Neural progenitor cell (in vitro differentiated cells): ENCODE results near the gene SMIM36.

Experiments used
- CTCF ChIP-seq: fragments of 200-600 bp; sonication (generic); IDR thresholded peaks from 2 replicates; pipeline ENCODE4 v1.5.1; 2017; ENCODE audit warnings: antibody characterized with exemption, mild to moderate bottlenecking
- EZH2 ChIP-seq: fragments of 200-600 bp; sonication (generic); IDR thresholded peaks from 2 replicates; pipeline ENCODE4 v1.6.1; 2017; ENCODE audit warnings: antibody characterized with exemption, mild to moderate bottlenecking, moderate library complexity

GRCh38 chr17:55427587-55427882, 83.7 kb downstream of the SMIM36 start:
- TF ChIP-seq CTCF (no peak), EZH2 (no peak)
